ENCODE measurements around the gene SCNN1B.

DNA sequence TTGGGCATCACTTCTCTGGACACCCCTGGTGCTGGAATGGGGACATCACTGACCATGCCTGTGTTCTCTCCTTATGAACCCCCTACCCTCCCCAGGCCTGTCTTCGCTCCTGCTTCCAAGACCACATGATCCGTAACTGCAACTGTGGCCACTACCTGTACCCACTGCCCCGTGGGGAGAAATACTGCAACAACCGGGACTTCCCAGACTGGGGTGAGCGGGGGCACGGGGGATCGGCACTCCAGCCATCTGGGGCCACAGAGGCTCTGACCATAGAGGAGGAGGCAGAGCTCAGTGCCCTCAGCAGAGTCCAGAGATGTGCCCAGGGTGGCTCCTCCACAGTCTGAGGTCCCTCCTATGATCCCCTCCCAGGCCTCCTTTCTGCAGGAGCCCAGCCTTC lies 73.5 kb downstream of the SCNN1B start:
- TF ChIP-seq, protein P1, sequence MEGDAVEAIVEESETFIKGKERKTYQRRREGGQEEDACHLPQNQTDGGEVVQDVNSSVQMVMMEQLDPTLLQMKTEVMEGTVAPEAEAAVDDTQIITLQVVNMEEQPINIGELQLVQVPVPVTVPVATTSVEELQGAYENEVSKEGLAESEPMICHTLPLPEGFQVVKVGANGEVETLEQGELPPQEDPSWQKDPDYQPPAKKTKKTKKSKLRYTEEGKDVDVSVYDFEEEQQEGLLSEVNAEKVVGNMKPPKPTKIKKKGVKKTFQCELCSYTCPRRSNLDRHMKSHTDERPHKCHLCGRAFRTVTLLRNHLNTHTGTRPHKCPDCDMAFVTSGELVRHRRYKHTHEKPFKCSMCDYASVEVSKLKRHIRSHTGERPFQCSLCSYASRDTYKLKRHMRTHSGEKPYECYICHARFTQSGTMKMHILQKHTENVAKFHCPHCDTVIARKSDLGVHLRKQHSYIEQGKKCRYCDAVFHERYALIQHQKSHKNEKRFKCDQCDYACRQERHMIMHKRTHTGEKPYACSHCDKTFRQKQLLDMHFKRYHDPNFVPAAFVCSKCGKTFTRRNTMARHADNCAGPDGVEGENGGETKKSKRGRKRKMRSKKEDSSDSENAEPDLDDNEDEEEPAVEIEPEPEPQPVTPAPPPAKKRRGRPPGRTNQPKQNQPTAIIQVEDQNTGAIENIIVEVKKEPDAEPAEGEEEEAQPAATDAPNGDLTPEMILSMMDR (IDR thresholded peaks at IDR 0.05) = no peak
- TF ChIP-seq POLR2A (IDR thresholded peaks at IDR 0.05) = no peak

Data from tibial nerve (tissue), 3 donors.